GM18951 (cell line): ENCODE measurements around the gene FUT2.
A peak's percentile ranks its signal among the peaks of the same experiment; 100 is the strongest.

Experiments used
- POLR2A ChIP-seq: IDR thresholded peaks from 4 replicates; pipeline ENCODE4 v1.6.1; 2011; ENCODE audit warnings: mild to moderate bottlenecking; ENCODE audit not compliant: insufficient read length, insufficient read depth; ENCODE audit errors: extremely low read depth
- in situ Hi-C: fragments of 300-500 bp; cut with MboI; formaldehyde crosslinking; loops from one replicate; pipeline ENCODE4 v1.12.0; 2022; ENCODE audit warnings: low sequenced_read_pairs, mixed read lengths, inconsistent platforms; ENCODE audit not compliant: unreplicated experiment

The FUT2 gene

DNA sequence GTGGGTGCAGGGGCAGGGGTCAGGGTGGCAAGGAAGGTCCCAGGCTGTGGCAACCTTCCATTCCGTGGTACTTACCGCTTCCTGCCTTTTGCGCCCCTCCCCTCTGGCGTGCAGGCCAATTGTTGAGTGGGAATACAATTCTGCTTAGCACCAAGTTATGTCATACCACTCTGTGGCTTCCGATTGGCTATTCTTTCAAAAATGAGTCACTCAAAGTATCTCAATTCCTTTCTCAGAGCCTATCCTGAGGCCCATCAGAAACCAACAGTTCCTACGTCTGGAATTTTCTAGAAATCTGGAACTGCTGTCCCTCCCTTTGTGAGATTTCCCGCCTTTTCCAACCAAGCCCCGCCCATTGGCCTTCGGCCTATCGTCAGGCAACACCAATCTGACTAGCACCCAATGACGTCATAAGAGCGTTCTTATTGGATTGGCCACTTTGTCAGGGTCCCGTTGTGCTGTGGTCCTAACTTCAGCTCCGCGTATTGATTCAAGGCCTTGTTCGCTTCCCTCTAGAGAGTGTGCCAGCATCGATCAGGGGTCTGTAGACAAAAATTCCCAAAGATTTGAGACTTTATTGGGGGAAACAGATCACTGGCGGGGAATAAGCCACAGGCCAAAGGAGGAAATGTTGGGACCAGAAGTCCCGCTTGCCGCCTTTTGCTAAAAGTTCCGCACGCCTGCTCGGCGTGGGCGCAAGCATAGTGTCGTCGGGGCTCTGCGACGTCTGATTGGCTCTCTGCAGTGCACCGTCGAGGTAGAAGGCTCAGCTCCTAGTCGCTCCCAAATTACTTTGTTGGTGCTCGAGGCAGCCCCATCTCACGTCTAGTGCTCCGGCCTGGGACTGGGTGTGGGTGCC, 34.7 kb upstream of the FUT2 start:
- TF ChIP-seq POLR2A = peak; percentile 32
- in situ Hi-C loops = no loop called here

GRCh38 chr19:48661711-48662090, 34.1 kb upstream of the FUT2 start:
- no peak for TF ChIP-seq POLR2A

DNA sequence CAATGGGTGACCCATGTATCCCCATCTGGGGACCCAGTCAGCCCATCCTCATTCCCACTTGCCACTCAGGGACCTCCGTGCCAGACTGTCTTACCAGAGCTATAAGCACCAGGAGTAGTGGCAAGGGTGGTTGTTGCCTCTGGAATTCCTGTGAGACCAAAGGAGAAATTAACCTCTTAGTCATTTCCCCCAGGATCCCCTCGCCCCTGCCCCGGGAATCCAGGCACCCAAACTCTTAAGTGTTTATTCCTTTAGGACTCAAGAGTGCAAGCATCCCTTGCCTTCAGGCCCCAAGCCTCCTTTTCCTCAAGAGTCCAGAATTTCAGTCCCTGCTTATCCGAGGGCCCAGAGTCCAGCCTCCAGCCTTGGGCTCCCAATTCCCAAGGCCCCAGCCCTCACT, 32.1 kb upstream of the FUT2 start:
- no peak for TF ChIP-seq POLR2A
- in situ Hi-C loops = no loop called here

More at GRCh38 chr19:48661711-48662090, 34.1 kb upstream of the FUT2 start:
- in situ Hi-C loops = no loop called here

DNA sequence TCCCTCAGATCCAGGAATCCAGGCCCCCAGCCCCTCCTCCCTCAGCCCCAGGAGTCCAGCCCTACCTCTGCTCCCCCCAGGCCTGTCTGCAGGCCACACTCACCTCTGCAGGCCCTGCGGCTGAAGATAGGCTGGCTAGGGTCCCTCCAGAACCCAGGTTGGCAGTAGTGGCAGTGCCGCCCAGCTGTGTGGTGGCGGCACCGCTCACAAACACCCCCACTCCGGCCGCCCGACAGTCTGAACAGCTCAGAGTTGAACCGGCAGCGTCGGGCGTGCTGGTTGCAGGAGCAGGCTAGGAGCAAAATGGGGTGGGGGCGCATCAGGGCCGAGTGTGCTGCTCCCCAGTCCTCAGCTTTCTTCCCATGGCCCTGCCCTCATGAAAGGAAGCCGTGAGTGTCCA, 31.3 kb upstream of the FUT2 start:
- in situ Hi-C loops = no loop called here

GRCh38 chr19:48665786-48666185, 30.0 kb upstream of the FUT2 start:
- in situ Hi-C loops = no loop called here
- TF ChIP-seq POLR2A = no peak

More for the DNA sequence above, 31.3 kb upstream of the FUT2 start:
- TF ChIP-seq POLR2A = no peak

DNA sequence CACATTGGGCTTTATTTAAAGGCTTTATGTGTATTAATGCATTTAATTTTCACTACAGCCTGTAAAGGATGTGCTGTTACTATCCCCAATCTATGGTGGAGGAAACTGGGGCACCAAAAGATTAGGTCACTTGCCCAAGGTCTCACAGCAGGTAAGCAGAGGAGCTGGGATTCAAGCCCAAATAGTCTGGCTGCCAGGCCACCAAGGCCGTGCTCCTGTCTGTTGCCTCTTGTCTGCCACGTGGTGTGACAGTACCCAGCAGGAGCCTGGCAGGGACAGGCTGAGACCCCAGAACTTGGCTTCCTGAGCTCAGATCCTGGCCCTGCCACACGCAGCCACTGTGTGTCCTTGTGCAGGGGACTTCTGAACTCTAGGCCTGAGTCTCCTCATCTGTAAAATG, 27.4 kb upstream of the FUT2 start:
- no peak for TF ChIP-seq POLR2A
- in situ Hi-C loops = no loop called here

- TF ChIP-seq POLR2A = no peak
- in situ Hi-C loops = no loop called here
These were observed 27.0 kb upstream of the FUT2 start for GRCh38 chr19:48668761-48669160.

DNA sequence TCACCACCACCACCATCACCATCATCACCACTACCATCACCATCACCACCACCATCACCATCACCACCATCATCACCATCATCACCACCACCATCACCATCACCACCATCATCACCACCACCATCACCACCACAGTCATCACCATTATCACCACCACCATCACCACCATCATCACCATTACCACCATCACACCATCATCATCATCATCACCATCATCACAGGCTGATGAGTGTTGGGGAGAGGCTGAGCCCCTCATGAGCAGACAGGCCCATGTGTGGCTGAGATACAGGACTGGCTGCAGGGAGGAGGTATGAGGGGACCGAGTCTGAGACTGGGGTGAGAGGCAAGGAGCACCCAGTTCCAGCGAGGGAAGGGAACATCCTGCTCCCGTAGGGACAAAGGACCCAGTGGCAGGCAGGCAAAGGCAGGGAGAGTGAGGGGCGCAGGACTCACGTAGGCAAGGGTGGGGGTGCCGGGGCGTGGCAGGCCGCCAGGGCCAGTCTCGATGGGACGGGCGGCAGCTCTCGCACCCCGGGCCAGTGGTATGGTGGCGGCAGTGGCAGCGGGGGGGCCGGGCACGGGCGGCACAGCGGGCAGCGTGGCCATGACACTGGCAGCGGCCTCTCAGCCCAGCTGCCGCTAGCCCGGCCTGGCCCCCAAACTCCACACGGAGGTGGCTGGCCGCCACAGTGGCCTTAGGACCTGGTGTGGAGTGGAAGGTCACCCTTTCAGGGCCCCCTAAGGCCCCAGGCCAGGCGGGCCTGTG, 25.7 kb upstream of the FUT2 start:
- in situ Hi-C loops = no loop called here

GRCh38 chr19:48670699-48671445, 24.9 kb upstream of the FUT2 start:
- in situ Hi-C loops = no loop called here
- TF ChIP-seq POLR2A = no peak

More for the DNA sequence above, 25.7 kb upstream of the FUT2 start:
- TF ChIP-seq POLR2A = no peak

GRCh38 chr19:48671446-48671995, 24.2 kb upstream of the FUT2 start:
- TF ChIP-seq POLR2A = no peak
- in situ Hi-C loops = no loop called here

- in situ Hi-C loops = no loop called here
- no peak for TF ChIP-seq POLR2A
These were observed 22.8 kb upstream of the FUT2 start, which contains the start of gene NTN5 for GRCh38 chr19:48672994-48673393. NTN5 (minus strand) TSS chr19:48673017; CDS start chr19:48670986, 2,031 bp downstream.

DNA sequence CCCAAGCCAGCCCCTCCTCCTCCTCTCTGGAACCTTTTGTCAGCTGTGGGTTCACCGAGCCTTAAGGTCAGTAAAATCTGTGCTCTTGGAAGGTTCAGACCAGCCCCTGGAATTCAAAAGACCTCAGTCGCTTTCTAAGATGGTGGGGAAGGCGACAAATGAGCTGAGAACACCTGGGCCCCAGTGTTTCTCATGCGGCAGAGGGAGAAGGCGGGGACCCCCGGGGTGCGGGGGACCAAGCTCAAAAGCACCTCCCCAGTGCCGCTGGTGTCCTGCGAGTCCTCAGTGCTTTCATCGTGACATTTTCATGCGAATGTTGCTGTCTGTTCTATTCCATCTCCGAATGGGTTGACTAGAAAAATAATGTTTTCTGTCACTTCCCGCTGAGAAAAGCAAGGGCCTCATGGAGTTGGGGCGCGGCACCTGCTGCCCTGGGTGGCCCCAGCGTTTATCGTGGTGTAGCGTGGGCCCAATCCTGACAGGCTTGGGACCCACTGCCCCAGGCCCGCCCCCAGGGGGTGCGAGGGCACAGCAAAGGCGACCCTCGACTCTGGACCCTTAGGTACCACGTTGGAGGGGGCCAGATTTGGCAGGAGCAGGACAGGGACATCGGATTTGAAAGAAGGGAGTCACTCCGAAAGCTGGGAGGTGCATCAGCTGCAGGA, 22.2 kb upstream of the FUT2 start:
- in situ Hi-C loops = no loop called here
- no peak for TF ChIP-seq POLR2A
